OCI-LY3 (cell line): Measurements from ENCODE around the gene SPOCK1.

Experiments
- CTCF ChIP-seq: fragments of 200-600, 300-600 bp; sonication (generic); IDR thresholded peaks from 2 replicates; pipeline ENCODE4 v1.5.1; 2014; ENCODE audit warnings: antibody characterized with exemption, low read length, low read depth
- EZH2phosphoT487 ChIP-seq: fragments of 200-600 bp; shearing (Covaris generic); IDR thresholded peaks from 2 replicates; pipeline ENCODE4 v1.6.1; 2018; ENCODE audit warnings: antibody characterized with exemption, mixed run types, low read depth

- TF ChIP-seq CTCF (peak; percentile 49), EZH2phosphoT487 (no peak)
Measured at GRCh38 chr5:137344723-137345322, 154.3 kb downstream of the SPOCK1 start.
